HepG2 (cell line): Measurements from ENCODE around the gene ZNF562. TPM values are rescaled to one million over a fixed set of nuclear protein-coding genes. Genes with fewer than 3 reads are reported as not detected.

Experiments used
- ESRRA ChIP-seq: sonication (generic); formaldehyde crosslinking; IDR thresholded peaks from 2 replicates; pipeline ENCODE4 v1.5.1; 2020; ENCODE audit warnings: mild to moderate bottlenecking, low read depth, missing genetic modification reagents
- ZBTB4 ChIP-seq: sonication (generic); formaldehyde crosslinking; IDR thresholded peaks from 2 replicates; pipeline ENCODE4 v1.4.0; 2020; ENCODE audit warnings: missing genetic modification reagents, mild to moderate bottlenecking, borderline replicate concordance
- ZNF775 ChIP-seq: sonication (generic); formaldehyde crosslinking; IDR thresholded peaks from 2 replicates; pipeline ENCODE4 v1.4.0; 2020; ENCODE audit warnings: missing genetic modification reagents, mild to moderate bottlenecking, moderate library complexity, borderline replicate concordance
- polyA plus RNA-seq, 8 experiments: library from polyadenylated mRNA; depleted of rRNA in 3 of 8; stranded (reverse) in 7 of 8; unstranded in 1 of 8; fragments of >200 nt; fragmentation: Illumina TruSeq in 4 of 8; extraction: Trizol in 4 of 8; gene quantifications; 2 replicates each; pipeline versions ENCODE4 v1.2.1 to v1.2.3, GENCODE V29; 2011 to 2016; ENCODE audit warnings: low read depth in 4 of 8, missing spikeins in 1 of 8, mixed read lengths in 1 of 8; ENCODE audit not compliant: insufficient read depth in 1 of 8
- total RNA-seq, 5 experiments: library from RNA; depleted of rRNA; stranded (reverse); fragments of >200 nt; fragmentation: Illumina TruSeq; extraction: Trizol; gene quantifications; 2 replicates each; pipeline ENCODE4 v1.2.3, GENCODE V29; 2016; ENCODE audit warnings: low read depth in 1 of 5

Gene ZNF562
- total and polyA plus RNA-seq, 2 of the 13 experiments (the other 11 are each of a cell fraction or from before 2014, with no cell fraction given), result 13.1 to 32.7 TPM

GRCh38 chr19:9597027-9597426 lies 77.9 kb downstream of the ZNF562 start (continued):
- TF ChIP-seq ZNF775 (CRISPR knock-in tag) (no peak), ZBTB4 (CRISPR knock-in tag) (no peak), ESRRA (no peak)
- TF ChIP-seq, all 625 proteins: peak for 0

Other genes starting within 250 kb of the ZNF562 start
- 12.8 and 19.8 TPM in 2 replicates for gene ZNF266, start 239.5 kb downstream of the ZNF562 start, total RNA-seq (2016; rRNA removed; fragmentation: Illumina TruSeq; extraction: Trizol)
- 20.8 TPM in 2 replicates for gene ZNF266, start 239.5 kb downstream of the ZNF562 start, polyA plus RNA-seq (2011; rRNA removed)
- not detected in 2 replicates for gene ZNF560, start 176.5 kb downstream of the ZNF562 start, total RNA-seq (2016; rRNA removed; fragmentation: Illumina TruSeq; extraction: Trizol)
- 0.04 TPM in 1 of 2 replicates, not detected in the other for gene ZNF560, start 176.5 kb downstream of the ZNF562 start, polyA plus RNA-seq (2011; rRNA removed)
- 14.9 and 20.6 TPM in 2 replicates for gene ZNF426, start 136.5 kb downstream of the ZNF562 start, total RNA-seq (2016; rRNA removed; fragmentation: Illumina TruSeq; extraction: Trizol)
- 3.8 and 4.0 TPM in 2 replicates for gene ZNF426, start 136.5 kb downstream of the ZNF562 start, polyA plus RNA-seq (2011; rRNA removed)
- gene ZNF121, start 90.6 kb downstream of the ZNF562 start, total RNA-seq (2016; rRNA removed; fragmentation: Illumina TruSeq; extraction: Trizol), result 56.3 and 78.4 TPM in 2 replicates
- gene ZNF121, start 90.6 kb downstream of the ZNF562 start, polyA plus RNA-seq (2011; rRNA removed), result 7.8 and 9.3 TPM in 2 replicates
- gene ZNF561, start 53.9 kb downstream of the ZNF562 start, total RNA-seq (2016; rRNA removed; fragmentation: Illumina TruSeq; extraction: Trizol), result 35.1 and 54.3 TPM in 2 replicates
- gene ZNF561, start 53.9 kb downstream of the ZNF562 start, polyA plus RNA-seq (2011; rRNA removed), result 19.8 and 23.1 TPM in 2 replicates
- 3.7 and 5.4 TPM in 2 replicates for gene ZNF846, start 93.6 kb upstream of the ZNF562 start, total RNA-seq (2016; rRNA removed; fragmentation: Illumina TruSeq; extraction: Trizol)
- 4.7 and 4.8 TPM in 2 replicates for gene ZNF846, start 93.6 kb upstream of the ZNF562 start, polyA plus RNA-seq (2011; rRNA removed)
- gene FBXL12, start 144.0 kb upstream of the ZNF562 start, total RNA-seq (2016; rRNA removed; fragmentation: Illumina TruSeq; extraction: Trizol), result 19.0 and 20.4 TPM in 2 replicates
- gene FBXL12, start 144.0 kb upstream of the ZNF562 start, polyA plus RNA-seq (2011; rRNA removed), result 23.1 and 30.1 TPM in 2 replicates
- gene UBL5, start 152.8 kb upstream of the ZNF562 start, total RNA-seq (2016; rRNA removed; fragmentation: Illumina TruSeq; extraction: Trizol), result 373 and 382 TPM in 2 replicates
- gene UBL5, start 152.8 kb upstream of the ZNF562 start, polyA plus RNA-seq (2011; rRNA removed), result 427 and 487 TPM in 2 replicates
- 67.3 and 72.0 TPM in 2 replicates for gene PIN1, start 160.2 kb upstream of the ZNF562 start, total RNA-seq (2016; rRNA removed; fragmentation: Illumina TruSeq; extraction: Trizol)
- 31.9 and 43.2 TPM in 2 replicates for gene PIN1, start 160.2 kb upstream of the ZNF562 start, polyA plus RNA-seq (2011; rRNA removed)